SKM-1 (cell line): ENCODE data around the gene SHANK2.

Experiments used
- DNase-seq: peaks from one replicate; lab custom pipeline; 2025; ENCODE audit not compliant: unreplicated experiment; lab: John Stamatoyannopoulos, UW

The SHANK2 gene

DNA sequence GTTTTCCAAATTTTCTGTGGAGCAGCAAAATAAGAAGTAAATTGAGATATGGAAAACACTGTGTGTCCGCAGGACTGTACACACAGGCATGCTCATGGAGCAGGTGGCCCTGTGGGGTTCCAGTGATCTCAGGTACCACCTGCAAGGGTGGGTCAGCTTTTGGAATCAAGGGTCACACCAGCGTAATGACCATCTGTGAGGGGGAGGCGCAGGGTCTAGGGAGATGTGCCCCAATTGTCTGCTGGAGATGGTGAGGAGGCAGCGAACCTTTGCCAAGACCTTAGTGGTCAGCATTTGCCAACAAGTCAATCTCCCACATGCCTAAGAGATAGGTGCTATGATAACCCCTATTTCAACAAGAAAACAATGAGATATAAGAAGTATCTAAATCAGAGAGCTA lies 49.4 kb downstream of the SHANK2 start:
- DNase-seq, result no peak

GRCh38 chr11:71202598-71202944 lies 49.8 kb downstream of the SHANK2 start:
- DNase-seq, result no peak
